Measurements from ENCODE around the gene ZNF853. TPM values are rescaled to one million over a fixed set of nuclear protein-coding genes. Genes with fewer than 3 reads are reported as not detected.

Gene ZNF853
- total RNA-seq (2022; extraction: Qiagen RNA extraction) = 1.9 to 2.8 TPM (median 2.5 TPM) in 5 replicates

DNA sequence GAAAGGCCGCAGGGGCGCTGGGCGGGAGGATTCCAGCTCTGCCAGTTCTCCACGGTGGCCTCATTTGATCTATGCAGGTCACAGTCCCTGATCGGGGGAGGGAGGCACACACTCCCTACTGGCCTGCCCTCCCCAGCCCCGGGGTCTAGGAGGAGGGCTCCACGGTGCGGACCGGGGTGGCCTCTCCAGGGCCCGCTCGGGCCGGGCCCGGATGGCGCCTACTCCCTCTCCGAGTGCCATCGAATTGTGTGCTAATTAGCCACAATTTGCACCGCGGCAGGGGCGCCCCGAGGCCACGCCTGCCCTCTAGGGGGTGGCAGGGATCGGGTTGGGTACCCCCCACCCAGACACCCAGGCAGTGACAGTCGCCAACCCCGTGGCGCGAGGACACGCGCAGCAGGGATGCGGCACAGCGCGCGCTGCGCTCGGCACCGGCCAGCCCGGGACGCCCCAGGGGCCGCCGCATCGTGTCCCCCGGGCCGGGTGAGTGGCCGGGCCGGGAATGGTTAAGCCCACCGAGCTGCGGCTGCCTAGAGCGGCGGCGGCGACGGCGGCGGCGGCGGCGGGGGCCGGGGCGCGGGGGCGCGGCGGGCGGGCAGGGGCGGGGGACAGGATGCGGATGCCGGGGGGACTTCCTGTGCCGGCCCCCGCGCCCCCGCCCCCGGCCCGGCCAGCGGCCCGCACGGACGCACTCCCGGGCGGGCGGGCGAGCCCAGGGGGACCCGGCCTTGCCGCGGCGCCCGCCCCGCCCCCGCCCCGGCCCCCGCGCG is at the start of gene ZNF853:
Gene ZNF853 (plus strand): TSS at position 658 of the 770 bp plus-strand sequence. CDS start 565 bp downstream, outside the sequence.

DNA sequence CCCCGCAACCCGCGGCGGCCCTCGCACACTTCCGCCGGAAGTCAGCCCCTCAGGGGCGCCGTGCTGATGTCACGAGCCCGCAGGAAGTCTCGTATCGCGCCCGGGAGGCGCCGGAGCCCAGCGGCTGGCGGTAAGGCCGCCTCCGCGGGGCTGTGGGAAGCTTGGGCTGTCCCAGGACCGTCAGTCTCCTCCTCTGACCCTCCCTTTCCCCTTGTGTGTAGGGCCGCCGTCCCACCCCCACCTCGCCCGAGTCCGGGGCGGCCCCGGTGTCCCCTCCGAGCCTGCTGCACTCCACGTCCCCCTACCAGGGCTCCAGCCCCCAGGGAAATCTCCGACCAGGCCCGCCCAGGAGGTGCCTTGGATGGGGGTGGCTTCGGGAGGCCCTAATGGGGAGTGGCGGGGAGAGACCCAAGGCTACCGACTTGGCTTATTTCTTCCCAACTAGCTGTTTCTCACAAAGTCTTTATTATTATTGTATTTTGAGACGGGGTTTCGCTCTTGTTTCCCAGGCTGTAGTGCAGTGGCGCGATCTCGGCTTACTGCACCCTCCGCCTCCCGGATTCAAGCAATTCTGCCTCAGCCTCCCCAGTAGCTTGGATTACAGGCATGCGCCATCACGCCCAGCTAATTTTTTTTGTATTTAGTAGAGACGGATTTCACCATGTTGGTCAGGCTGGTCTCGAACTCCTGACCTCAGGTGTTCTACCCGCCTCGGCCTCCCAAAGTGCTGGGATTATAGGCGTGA is 37.9 kb upstream of the ZNF853 start, which contains the start of gene ZDHHC4:
Gene ZDHHC4 (plus strand): TSS at position 86 of the 745 bp plus-strand sequence. CDS start 3,108 bp downstream, outside the sequence.

DNA sequence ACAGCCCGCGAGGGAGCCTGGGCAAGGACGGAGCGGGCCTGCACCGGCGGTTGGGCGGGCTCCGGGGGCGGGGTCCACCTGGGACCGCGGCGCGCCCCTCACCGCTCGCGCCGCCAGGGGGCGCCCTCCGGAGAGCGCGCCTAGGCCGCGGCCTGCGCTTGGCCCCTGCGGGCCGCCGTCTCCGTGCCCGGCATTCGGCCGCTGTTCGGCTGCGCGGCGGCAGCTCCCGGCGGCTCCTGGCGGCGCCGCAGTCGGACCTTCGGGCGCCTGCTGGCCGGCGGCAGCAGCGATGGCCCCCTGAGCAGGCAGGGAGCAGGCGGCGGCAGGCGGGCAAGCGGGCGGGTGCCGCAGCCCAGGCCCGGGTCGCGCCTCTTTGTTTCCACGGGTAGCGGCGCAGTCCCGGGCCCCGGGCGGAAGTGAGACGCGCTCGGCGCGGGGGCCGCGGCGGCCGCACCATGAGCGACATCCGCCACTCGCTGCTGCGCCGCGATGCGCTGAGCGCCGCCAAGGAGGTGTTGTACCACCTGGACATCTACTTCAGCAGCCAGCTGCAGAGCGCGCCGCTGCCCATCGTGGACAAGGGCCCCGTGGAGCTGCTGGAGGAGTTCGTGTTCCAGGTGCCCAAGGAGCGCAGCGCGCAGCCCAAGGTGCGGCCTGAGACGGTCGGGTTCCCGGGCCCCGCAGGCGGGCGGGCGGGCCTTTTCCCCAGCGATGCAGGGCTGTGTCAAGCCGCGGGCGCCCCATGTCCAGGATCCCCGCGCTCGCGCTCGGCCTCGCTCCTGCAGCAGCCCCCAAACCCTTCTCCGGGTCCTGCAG is 25.4 kb upstream of the ZNF853 start, which contains the start of gene INTS15:
Gene INTS15 (plus strand): TSS at position 193 of the 816 bp plus-strand sequence. CDS start 263 bp downstream, at position 456.

DNA sequence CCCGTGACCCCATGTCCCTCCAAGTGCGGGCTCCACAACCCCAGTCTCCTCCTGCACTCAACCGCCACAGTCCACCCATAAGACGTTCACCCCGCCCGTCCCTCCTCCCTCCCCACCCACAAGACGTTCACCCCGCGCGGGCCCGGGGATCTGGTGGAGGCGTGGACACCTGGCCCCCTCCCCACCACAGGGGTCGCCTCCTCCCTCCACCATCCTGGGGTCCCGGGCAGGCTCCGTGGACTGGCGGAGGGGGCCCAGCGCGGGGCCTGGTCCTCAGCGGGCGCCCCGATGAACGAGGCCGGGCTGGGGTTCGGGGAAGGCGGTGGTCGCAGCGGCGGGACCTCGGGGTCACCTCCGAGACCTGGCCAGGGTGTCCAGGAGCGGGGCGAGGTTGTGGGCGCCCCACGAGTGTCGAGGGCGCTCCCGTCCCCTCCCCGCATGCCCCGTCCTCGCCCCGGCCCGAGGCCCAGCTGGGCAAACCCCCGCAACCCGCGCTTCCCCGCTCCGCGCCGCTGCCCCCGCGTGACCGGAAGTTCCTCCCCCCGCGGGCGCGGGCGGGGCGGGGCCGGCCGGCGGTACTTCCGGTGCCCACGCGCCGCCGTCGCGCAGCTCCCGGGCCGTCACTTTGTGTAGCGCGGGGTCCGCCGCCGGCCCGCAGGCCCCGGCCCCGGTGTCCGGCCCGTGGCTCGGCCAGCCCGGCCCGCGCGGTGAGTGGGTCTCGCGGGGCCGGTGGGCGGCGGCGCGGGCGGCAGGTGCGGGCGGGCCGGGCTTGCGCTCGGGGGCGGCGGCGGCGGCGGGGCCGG is 21.5 kb downstream of the ZNF853 start, which contains the start of gene ZNF316:
Gene ZNF316 (plus strand): TSS at position 578 of the 803 bp plus-strand sequence. CDS start 5,092 bp downstream, outside the sequence.

Other genes with a start within 250 kb of the ZNF853 start
- gene RAC1, start 241.1 kb upstream of the ZNF853 start, total RNA-seq (2022; extraction: Qiagen RNA extraction) = 259 to 393 TPM (median 388 TPM) in 5 replicates
- 20.7 to 23.3 TPM (median 23.0 TPM) in 5 replicates for gene DAGLB, start 167.7 kb upstream of the ZNF853 start, total RNA-seq (2022; extraction: Qiagen RNA extraction)
- 116 to 138 TPM (median 136 TPM) in 5 replicates for gene KDELR2, start 131.5 kb upstream of the ZNF853 start, total RNA-seq (2022; extraction: Qiagen RNA extraction)
- gene GRID2IP, start 64.1 kb upstream of the ZNF853 start, total RNA-seq (2022; extraction: Qiagen RNA extraction) = not detected in 5 replicates
- 47.2 to 51.2 TPM (median 49.6 TPM) in 5 replicates for gene ZDHHC4, start 38.2 kb upstream of the ZNF853 start, total RNA-seq (2022; extraction: Qiagen RNA extraction)
- 22.4 to 26.7 TPM (median 24.8 TPM) in 5 replicates for gene INTS15, start 25.6 kb upstream of the ZNF853 start, total RNA-seq (2022; extraction: Qiagen RNA extraction)
- gene ZNF316, start 21.7 kb downstream of the ZNF853 start, total RNA-seq (2022; extraction: Qiagen RNA extraction) = 8.4 to 14.7 TPM (median 13.3 TPM) in 5 replicates
- 8.9 to 11.9 TPM (median 10.5 TPM) in 5 replicates for gene ZNF12, start 91.3 kb downstream of the ZNF853 start, total RNA-seq (2022; extraction: Qiagen RNA extraction)
- 0.06 to 0.08 TPM (median 0.07 TPM) in 3 of 5 replicates, not detected in the others for gene RSPH10B2, start 138.5 kb downstream of the ZNF853 start, total RNA-seq (2022; extraction: Qiagen RNA extraction)
- 17.3 to 31.9 TPM (median 22.8 TPM) in 5 replicates for gene CCZ1B, start 210.7 kb downstream of the ZNF853 start, total RNA-seq (2022; extraction: Qiagen RNA extraction)

Measured in A549 treated with AZD2906 at 1 μM for 4 hours (cell line).